ENCODE data around the gene ZNF511. TPM values are rescaled to one million over a fixed set of nuclear protein-coding genes. Genes with fewer than 3 reads are reported as not detected.

The ZNF511 gene
- total RNA-seq, 1 experiment from 2014 or later = 89.4 TPM

- Histone ChIP-seq H4K5ac (ENCODE audit: insufficient read length, low read depth, low read length) (no peak overlapping the region), H3K14ac (ENCODE audit: insufficient read depth, low read length) (no peak overlapping the region), H2AK5ac (ENCODE audit: insufficient read length, low read length) (no peak overlapping the region), H3K27ac (ENCODE audit: insufficient read length, low read depth, low read length) (no peak overlapping the region), H3T11ph (ENCODE audit: low read length) (no peak overlapping the region), H2BK20ac (ENCODE audit: low read depth, low read length, poor library complexity, severe bottlenecking) (no peak overlapping the region), H2BK5ac (ENCODE audit: insufficient read length, low read length) (no peak overlapping the region), H3K79me1 (ENCODE audit: insufficient read depth, low read depth, low read length, poor library complexity, severe bottlenecking) (no peaks in the 10 kb centered on the region), H3K9ac (ENCODE audit: extremely low read depth, insufficient read length, low read length) (no peak overlapping the region), H2BK12ac (ENCODE audit: insufficient read length, low read depth, low read length) (no peak overlapping the region), H3K23ac (ENCODE audit: insufficient read length, low read depth, low read length) (no peak overlapping the region), H3K4me1 (ENCODE audit: insufficient read depth, low read length) (no peaks in the 10 kb centered on the region), H3K79me2 (ENCODE audit: insufficient read depth, low read length) (no peaks in the 10 kb centered on the region), H3K4ac (ENCODE audit: low read depth, low read length) (no peak overlapping the region), H3K27me3 (ENCODE audit: insufficient read depth, low read length) (no peaks in the 10 kb centered on the region), H2BK120ac (ENCODE audit: low read depth, low read length, poor library complexity, severe bottlenecking) (no peak overlapping the region), H4K8ac (replicated peaks; ENCODE audit: insufficient read length, low read depth, low read length) (no peak overlapping the region), H3K56ac (ENCODE audit: insufficient read length, low read depth, low read length) (no peak overlapping the region), H4K91ac (ENCODE audit: insufficient read length, low read depth, low read length) (no peak overlapping the region), H2AFZ (ENCODE audit: low read length) (no peak overlapping the region), H3K23me2 (ENCODE audit: insufficient read length, low read depth, low read length, poor library complexity, severe bottlenecking) (no peaks in the 10 kb centered on the region), H3K9me3 (ENCODE audit: control insufficient read depth, low read depth, low read length) (no peaks in the 10 kb centered on the region), H3K18ac (ENCODE audit: insufficient read length, low read depth, low read length) (no peak overlapping the region), H4K20me1 (ENCODE audit: control insufficient read depth, insufficient read depth, insufficient read length) (no peaks in the 10 kb centered on the region), H3K4me2 (ENCODE audit: insufficient read depth, insufficient read length, low read length) (no peak overlapping the region), H2BK15ac (ENCODE audit: low read depth, low read length) (no peak overlapping the region)
- no peaks in the 10 kb centered on the region for H3K4me1 Mint-ChIP-seq
- no peaks in the 10 kb centered on the region for H3K27me3 Mint-ChIP-seq (ENCODE audit: low read depth)
- TF ChIP-seq CTCF (conservative IDR thresholded peaks at IDR 0.05) = no peak
- H3K36me3 Mint-ChIP-seq (ENCODE audit: insufficient read depth in 1 of 3, low read depth in 3 of 3) = peaks cover 30 to 80% (median 77%) of the 10 kb centered on the region in 3 experiments; a peak in 6 of 7 replicates
- DNase-seq = no peak
- H3K9me3 Mint-ChIP-seq = no peaks in the 10 kb centered on the region
- no CpG with 5 or more reads among the region's 18 CpGs for WGBS (ENCODE audit: extremely low coverage, insufficient read length, low lambda C conversion rate)
- H3K4me3 Mint-ChIP-seq = no peak overlapping the region
- no peak overlapping the region for H3K27ac Mint-ChIP-seq
Observed at GRCh38 chr10:133286366-133286765, 22.3 kb upstream of the ZNF511 start.
